ENCODE measurements around the gene CCNK.
A peak's percentile ranks its signal among the peaks of the same experiment; 100 is the strongest.

CCNK gene

DNA sequence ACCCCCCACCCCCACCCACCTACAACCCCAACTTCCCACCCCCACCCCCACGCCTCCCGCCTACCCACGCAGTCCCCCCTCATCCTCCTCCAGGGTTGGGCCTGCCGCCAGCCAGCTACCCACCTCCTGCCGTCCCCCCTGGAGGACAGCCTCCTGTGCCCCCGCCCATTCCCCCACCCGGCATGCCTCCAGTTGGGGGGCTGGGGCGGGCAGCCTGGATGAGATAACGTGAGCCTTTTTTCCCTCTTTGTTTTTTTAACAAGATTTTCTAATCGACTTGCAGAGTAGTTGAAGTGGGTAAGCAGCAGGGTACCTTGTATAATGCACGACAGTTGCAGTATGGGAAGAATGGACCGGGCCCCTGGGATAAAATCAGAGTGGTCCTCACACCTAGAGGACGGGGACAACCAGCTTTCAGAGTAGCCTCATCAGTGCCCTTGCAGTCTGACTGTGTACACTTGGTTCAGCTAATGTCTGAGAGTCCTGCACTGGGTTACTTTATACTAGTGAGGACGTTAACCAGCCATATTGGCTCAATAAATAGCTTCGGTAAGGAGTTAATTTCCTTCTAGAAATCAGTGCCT is 29.4 kb downstream of the CCNK start:
- DNase-seq (ENCODE audit: low spot score) = no peak
- H3K27ac ChIP-seq = no peak overlapping the region

DNA sequence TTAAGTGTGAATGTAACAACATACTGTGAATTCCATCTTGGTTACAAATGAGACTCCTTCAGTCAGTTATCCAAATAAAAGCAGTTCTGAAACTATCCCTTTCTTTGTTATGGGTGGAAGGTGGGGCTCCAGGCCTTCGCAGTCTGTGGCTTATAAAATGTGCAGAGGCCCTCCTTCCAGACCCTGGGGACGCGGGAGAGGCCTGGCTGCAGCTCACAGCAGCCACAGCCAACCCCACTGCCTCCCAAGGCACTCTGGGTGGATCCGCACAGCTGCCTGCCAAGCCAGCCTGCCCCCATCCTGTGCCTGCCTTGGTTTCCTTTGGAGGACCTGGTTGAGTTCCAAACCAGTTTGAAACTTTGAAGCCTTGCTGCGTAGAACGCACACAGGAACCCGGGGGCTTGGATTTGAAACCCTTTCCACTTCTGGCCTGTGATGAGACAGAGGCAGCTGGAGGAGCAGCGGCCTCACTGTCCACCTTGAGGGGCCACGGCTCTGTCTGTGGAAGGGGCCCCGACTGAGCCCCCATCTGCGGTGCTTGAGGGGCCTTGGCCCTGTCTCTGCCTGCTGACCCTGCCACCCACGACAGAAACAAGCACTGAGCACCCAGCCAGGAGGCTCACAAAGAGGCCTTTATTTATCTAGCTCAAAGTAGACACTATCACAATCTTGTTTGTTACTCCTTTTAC is 30.4 kb downstream of the CCNK start:
- H3K4me3 ChIP-seq = no peak overlapping the region
- peak overlapping the region in 1 of 2 donors; percentile 36 for H3K27ac ChIP-seq
- no peak for DNase-seq (ENCODE audit: low spot score)
- TF ChIP-seq, protein P1, sequence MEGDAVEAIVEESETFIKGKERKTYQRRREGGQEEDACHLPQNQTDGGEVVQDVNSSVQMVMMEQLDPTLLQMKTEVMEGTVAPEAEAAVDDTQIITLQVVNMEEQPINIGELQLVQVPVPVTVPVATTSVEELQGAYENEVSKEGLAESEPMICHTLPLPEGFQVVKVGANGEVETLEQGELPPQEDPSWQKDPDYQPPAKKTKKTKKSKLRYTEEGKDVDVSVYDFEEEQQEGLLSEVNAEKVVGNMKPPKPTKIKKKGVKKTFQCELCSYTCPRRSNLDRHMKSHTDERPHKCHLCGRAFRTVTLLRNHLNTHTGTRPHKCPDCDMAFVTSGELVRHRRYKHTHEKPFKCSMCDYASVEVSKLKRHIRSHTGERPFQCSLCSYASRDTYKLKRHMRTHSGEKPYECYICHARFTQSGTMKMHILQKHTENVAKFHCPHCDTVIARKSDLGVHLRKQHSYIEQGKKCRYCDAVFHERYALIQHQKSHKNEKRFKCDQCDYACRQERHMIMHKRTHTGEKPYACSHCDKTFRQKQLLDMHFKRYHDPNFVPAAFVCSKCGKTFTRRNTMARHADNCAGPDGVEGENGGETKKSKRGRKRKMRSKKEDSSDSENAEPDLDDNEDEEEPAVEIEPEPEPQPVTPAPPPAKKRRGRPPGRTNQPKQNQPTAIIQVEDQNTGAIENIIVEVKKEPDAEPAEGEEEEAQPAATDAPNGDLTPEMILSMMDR (IDR thresholded peaks at IDR 0.05) = no peak

More for the DNA sequence above, 29.4 kb downstream of the CCNK start:
- TF ChIP-seq, protein P1 (IDR thresholded peaks at IDR 0.05) = no peak
- H3K4me3 ChIP-seq = no peak overlapping the region

DNA sequence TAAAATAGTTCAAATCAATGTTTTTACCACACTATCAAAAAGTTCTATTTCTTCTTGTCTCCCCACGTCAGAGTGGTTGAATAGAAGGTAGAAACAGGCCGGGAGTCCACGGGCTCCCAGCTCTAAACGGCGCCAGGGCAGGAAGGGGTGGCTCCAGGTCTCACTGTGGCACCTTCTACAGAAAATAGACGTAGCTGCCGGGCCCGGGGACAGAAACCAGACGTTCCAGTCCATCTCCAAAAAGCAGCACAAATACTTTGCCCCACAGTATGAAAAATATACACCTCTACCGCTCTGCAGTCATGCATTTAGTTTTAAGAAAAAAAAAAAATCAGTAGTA is 30.9 kb downstream of the CCNK start:
- peak overlapping the region in 1 of 2 donors; percentile 36 for H3K27ac ChIP-seq
- no peak overlapping the region for H3K4me3 ChIP-seq
- DNase-seq (ENCODE audit: low spot score) = no peak
- TF ChIP-seq, protein P1 (IDR thresholded peaks at IDR 0.05) = no peak

DNA sequence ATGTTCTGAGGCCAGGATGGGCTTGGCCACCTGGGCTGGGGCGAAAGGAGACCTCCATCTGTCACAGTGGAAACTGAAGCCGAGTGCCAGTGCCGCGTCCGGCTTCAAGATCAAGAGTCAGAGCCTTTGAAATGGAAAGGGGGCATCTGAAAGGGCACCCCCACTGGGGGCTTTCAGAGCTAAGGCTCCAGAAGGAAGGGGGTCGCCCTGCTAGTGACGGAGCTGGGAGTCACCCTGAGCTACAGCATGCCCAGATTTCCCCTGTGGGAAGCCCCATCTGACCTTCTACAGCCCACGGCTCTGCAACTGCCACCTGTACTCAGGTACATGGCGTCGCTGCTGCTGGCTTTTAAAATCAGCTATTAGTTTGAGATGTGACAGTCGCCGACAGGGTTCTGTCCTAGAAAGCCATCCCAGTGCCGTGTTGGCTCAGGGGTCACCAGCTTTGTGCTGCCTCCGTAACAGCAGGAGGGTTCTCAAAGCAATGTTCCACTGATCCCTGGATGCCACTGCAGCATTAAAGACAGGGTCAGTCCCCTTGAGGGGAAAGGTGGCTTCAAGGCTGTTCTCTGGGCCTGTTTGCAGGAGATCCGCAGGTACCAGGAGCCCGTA is 31.5 kb downstream of the CCNK start:
- no peak overlapping the region for H3K27ac ChIP-seq
- no peak for DNase-seq (ENCODE audit: low spot score)
- TF ChIP-seq, protein P1 (IDR thresholded peaks at IDR 0.05) = no peak
- no peak overlapping the region for H3K4me3 ChIP-seq

DNA sequence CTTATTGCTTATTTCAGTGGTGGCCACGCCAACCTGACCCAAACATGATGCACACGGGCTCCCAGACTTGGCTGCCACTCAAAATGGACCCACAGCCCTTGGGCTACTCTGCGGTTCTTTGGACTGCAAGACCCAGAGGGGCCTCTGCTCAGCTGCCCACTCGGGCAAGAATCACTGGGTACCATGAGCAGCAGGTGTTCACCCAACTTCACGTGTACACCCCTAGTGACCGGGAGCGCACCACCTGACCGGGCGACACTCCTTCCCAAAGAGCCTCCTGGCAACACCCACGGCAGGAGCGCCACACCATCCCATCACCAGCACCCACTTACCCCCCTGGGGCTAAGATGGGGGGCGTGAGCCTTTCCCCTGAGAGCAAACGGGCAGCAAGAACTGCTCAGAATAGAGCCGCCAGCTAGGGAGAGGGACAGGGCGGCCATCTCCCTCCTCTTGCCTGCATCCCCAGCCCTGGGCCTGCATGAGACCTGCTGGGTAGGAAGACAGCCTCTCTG is 32.0 kb downstream of the CCNK start:
- TF ChIP-seq, protein P1 (IDR thresholded peaks at IDR 0.05) = no peak
- Histone ChIP-seq H3K27ac (no peak overlapping the region), H3K4me3 (no peak overlapping the region)
- DNase-seq (ENCODE audit: low spot score) = no peak

DNA sequence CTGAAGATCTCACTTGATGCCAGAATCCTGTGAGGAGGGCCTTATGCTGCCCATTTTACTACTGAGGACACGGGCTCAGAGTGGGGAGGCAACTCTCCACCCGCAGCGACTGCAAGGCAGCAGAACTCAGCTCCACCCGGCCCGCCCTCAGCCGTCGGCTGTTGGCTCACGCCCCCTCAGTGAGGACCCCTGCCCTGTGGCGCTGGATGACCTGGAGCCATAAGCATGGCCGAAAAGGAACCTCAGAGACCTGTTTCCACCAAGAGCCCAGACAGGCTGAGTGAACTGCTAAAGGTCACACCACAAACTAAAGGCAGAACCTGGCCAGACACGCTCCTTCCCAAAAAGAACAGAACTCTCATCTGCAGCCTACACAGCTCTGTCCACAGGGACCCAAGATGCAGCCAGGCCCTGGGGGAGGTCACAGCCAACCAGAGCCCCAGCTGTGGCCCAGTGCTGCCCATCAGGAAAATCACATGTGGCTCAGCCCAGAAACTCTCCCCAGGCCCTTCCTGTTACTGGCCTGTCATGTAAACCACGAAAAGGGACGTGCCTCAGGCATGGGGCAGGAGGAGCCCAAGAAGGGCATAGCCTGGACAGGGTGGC is 32.8 kb downstream of the CCNK start:
- Histone ChIP-seq H3K4me3 (no peak overlapping the region), H3K27ac (no peak overlapping the region)
- DNase-seq (ENCODE audit: low spot score) = peak; percentile 71
- TF ChIP-seq, protein P1 (IDR thresholded peaks at IDR 0.05) = no peak

Measured in coronary artery (tissue), 2 donors.